Measurements from ENCODE around the gene TAF1B. TPM values are rescaled to one million over a fixed set of nuclear protein-coding genes. Genes with fewer than 3 reads are reported as not detected.

TAF1B gene
- total RNA-seq, 1 donor = 41.3 TPM

- Histone ChIP-seq H4K20me1 (ENCODE audit: insufficient read depth, low read length) (no peaks in the 10 kb centered on the region), H3K4me3 (ENCODE audit: insufficient read depth, low read length) (no peak overlapping the region), H2AFZ (ENCODE audit: low read length) (no peak overlapping the region), H3K9me3 (ENCODE audit: low read depth, low read length) (no peaks in the 10 kb centered on the region), H3K27ac (ENCODE audit: low read depth, low read length) (no peak overlapping the region), H3K36me3 (ENCODE audit: insufficient read depth, low read length) (no peaks in the 10 kb centered on the region), H3K4me2 (ENCODE audit: insufficient read depth, low read length) (no peak overlapping the region), H3K27me3 (ENCODE audit: insufficient read depth, low read length) (no peaks in the 10 kb centered on the region), H3K79me2 (ENCODE audit: insufficient read depth, low read length) (no peaks in the 10 kb centered on the region), H3K4me1 (ENCODE audit: insufficient read depth, low read length) (peaks cover 1% of the 10 kb centered on the region)
- TF ChIP-seq, protein P1, sequence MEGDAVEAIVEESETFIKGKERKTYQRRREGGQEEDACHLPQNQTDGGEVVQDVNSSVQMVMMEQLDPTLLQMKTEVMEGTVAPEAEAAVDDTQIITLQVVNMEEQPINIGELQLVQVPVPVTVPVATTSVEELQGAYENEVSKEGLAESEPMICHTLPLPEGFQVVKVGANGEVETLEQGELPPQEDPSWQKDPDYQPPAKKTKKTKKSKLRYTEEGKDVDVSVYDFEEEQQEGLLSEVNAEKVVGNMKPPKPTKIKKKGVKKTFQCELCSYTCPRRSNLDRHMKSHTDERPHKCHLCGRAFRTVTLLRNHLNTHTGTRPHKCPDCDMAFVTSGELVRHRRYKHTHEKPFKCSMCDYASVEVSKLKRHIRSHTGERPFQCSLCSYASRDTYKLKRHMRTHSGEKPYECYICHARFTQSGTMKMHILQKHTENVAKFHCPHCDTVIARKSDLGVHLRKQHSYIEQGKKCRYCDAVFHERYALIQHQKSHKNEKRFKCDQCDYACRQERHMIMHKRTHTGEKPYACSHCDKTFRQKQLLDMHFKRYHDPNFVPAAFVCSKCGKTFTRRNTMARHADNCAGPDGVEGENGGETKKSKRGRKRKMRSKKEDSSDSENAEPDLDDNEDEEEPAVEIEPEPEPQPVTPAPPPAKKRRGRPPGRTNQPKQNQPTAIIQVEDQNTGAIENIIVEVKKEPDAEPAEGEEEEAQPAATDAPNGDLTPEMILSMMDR (IDR thresholded peaks at IDR 0.05; ENCODE audit: extremely low read depth, low read depth, low read length) = no peak
- no peak for DNase-seq (ENCODE audit: insufficient read length, low spot score, missing footprints)
These were observed 123.9 kb downstream of the TAF1B start for GRCh38 chr2:9967053-9967775.

- Histone ChIP-seq H3K79me2 (ENCODE audit: insufficient read depth, low read length) (no peaks in the 10 kb centered on the region), H3K9me3 (ENCODE audit: low read depth, low read length) (no peaks in the 10 kb centered on the region), H3K27me3 (ENCODE audit: insufficient read depth, low read length) (no peaks in the 10 kb centered on the region), H3K36me3 (ENCODE audit: insufficient read depth, low read length) (no peaks in the 10 kb centered on the region), H3K27ac (ENCODE audit: low read depth, low read length) (no peak overlapping the region), H2AFZ (ENCODE audit: low read length) (no peak overlapping the region), H4K20me1 (ENCODE audit: insufficient read depth, low read length) (no peaks in the 10 kb centered on the region), H3K4me1 (ENCODE audit: insufficient read depth, low read length) (peaks cover 14% of the 10 kb centered on the region), H3K4me2 (ENCODE audit: insufficient read depth, low read length) (no peak overlapping the region), H3K4me3 (ENCODE audit: insufficient read depth, low read length) (no peak overlapping the region)
- no peak for DNase-seq (ENCODE audit: insufficient read length, low spot score, missing footprints)
- TF ChIP-seq, protein P1 (IDR thresholded peaks at IDR 0.05; ENCODE audit: extremely low read depth, low read depth, low read length) = no peak
These were observed 125.6 kb downstream of the TAF1B start for GRCh38 chr2:9968553-9969497.

DNA sequence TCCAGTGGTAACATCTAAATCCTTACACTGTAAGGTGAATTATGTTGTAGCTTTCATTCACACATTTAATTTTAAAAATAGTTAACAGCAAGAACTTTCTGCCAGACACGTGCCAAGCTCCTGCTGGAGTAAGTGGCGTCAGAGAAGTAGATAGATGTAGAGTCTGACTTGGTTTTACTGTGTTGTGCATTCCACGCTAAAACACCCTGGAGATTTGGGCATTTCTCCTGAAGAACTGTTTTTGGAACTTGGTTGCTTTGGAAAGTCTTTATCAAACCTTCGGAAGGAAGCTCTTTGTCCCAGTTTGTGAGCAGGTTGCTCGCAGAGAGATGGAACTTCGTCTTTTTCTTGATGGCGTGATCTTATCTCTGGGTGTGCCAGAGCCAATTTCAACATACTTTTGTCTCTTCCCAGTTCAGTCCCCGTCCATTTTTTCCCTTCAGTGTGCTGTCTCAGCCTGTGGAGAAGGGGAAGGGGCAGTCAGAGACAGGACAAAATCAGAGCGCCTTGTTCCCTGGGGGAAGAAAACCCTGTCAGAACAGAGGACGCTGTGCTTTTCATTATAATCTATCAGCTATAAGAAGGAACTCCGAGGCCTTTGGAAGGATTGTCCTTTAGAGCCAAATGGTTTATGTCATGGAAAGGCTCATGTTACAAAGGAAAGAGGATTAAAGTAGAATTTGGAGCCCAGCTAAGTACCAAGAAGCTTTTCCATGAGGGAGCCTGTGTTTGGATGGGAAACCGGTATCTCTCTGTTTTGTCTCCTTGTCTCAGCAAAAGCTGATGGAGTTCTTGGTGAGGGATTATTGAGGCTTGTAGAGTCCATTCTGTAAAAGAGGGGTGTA lies 127.1 kb downstream of the TAF1B start:
- H3K4me2 ChIP-seq (ENCODE audit: insufficient read depth, low read length) = no peak overlapping the region
- H3K4me1 ChIP-seq (ENCODE audit: insufficient read depth, low read length) = peaks cover 27% of the 10 kb centered on the region
- TF ChIP-seq, protein P1 (IDR thresholded peaks at IDR 0.05; ENCODE audit: extremely low read depth, low read depth, low read length) = no peak
- H3K79me2 ChIP-seq (ENCODE audit: insufficient read depth, low read length) = no peaks in the 10 kb centered on the region
- H3K4me3 ChIP-seq (ENCODE audit: insufficient read depth, low read length) = no peak overlapping the region
- no peaks in the 10 kb centered on the region for H3K36me3 ChIP-seq (ENCODE audit: insufficient read depth, low read length)
- H4K20me1 ChIP-seq (ENCODE audit: insufficient read depth, low read length) = no peaks in the 10 kb centered on the region
- no peak overlapping the region for H3K27ac ChIP-seq (ENCODE audit: low read depth, low read length)
- no peaks in the 10 kb centered on the region for H3K27me3 ChIP-seq (ENCODE audit: insufficient read depth, low read length)
- H3K9me3 ChIP-seq (ENCODE audit: low read depth, low read length) = no peaks in the 10 kb centered on the region
- DNase-seq (ENCODE audit: insufficient read length, low spot score, missing footprints) = no peak
- H2AFZ ChIP-seq (ENCODE audit: low read length) = no peak overlapping the region

Data from osteoblast (primary cell).